ENCODE measurements around the gene PITPNM3.

PITPNM3 gene

DNA sequence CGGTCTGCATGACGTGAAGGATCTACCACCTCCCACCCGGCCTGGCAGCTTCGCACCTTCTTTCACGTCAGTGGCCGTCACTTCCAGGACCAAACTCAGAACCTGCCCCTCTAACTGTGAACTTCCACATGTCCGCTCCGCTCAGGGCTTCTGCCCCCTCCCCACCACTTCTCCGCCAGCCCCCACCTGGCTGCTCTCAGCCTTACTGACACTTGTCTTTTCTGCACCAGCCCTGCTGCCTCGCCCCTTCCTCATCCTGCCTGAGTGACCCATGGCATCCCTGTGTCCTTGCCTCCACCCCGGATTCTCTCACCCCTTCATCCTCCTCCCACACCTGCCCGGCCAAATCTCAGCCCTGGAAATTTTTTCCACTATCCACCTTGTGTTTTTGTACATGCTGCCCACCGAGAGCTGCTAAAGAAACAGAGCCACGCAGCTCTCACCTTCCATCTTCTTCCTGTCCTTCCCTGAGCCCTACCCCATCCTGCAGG lies 97.8 kb downstream of the PITPNM3 start:
- DNase-seq, result no peak

GRCh38 chr17:6457688-6458459 lies 98.5 kb downstream of the PITPNM3 start:
- DNase-seq, result no peak

DNA sequence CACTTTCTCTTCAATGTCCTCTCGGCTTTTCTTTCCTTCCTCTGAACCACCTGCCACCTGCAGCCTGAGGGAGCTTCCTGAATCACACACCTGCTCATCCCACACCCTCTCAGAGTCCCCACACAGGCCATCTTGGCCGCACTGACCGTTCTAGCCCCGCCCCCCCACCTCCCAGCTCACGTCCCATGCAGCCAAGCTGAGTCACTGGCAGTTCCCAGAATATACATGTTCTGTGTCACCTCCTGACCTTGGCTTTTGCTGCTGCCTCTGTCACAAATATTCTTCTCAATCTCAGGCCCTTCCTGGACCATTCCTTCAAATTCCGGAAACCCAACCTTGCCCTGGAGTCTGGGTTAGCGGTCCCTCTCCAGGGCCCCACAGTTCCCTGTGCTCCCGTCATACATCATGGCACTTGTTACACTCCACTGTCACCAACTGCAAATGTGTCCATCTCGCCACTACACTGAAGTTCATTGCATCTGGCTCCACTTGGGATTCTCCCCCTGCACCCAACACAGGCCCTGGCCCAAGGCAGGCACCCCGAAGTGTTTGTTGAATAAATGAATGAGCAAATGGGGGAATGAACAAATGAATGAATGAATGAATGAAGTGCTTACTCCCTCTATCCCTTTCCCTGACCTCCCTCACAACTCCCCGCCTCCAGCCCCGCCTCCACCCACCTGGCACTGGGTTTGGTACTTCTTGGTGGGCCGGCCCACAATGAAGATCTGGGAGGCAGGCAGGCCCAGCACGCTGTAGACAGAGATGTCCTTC lies 99.3 kb downstream of the PITPNM3 start:
- no peak for DNase-seq

DNA sequence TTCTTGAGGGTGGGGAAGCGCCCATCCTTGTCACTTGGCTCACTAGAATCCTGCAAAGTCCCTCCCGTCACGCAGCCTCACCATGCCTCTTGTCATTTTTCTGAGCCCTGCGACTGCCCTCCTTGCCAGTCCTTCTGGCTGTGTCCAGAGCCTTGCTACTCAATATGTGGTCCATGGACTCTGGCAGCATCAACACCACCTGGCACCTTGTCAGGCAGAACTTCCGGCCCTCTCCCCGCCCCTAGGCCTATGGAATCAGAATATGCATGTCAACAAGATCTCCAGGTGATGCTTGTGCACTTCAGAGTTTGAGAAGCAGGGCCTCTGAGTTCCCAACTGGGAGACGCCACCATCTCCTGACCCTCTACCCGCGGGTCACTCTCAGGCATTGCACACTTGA lies 100.0 kb downstream of the PITPNM3 start:
- no peak for DNase-seq

GRCh38 chr17:6455321-6455705 lies 101.0 kb downstream of the PITPNM3 start:
- no peak for DNase-seq

- no peak for DNase-seq
Measured at GRCh38 chr17:6454495-6455320, 101.6 kb downstream of the PITPNM3 start.

GRCh38 chr17:6453279-6454024 lies 102.9 kb downstream of the PITPNM3 start:
- no peak for DNase-seq

DNA sequence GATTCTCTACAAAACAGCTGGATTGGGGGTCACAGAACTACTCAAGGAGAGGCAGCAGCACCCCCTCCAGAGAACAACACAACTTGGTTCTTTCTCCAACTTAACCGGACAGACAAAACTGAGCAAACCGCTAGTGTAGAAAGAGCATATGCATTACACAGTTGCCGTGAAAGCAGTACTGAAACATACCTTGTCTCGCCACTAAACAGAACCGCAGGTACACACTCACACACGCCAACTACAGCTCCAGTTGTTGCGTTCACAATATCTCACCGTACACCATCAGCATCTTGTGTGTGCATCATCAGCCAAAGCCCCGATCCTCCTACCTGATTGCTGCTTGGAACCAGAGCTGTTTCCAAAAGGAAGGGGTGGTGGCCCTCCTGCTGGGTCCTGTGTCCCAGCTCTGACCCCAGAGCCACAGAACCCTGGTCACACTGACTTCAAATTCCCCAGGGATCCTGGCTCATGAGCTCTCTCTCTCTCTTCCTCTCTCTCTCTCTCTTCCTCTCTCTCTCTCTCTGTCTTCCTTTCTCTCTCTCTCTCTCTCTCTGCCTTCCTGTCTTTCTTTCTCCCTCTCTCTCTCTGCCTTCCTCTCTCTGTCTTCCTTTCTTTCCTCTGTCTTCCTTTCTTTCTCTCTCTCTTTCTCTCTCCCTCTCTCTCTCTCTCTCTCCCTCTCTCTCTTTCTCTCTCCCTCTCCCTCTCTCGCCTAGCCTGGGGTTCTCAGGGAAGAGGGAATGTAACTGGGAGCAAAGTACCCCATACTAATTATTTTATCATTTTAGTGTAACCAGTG lies 103.7 kb downstream of the PITPNM3 start:
- no peak for DNase-seq

GRCh38 chr17:6450926-6451832 lies 105.2 kb downstream of the PITPNM3 start:
- no peak for DNase-seq

GRCh38 chr17:6449307-6449706 lies 107.0 kb downstream of the PITPNM3 start:
- DNase-seq, result no peak

DNA sequence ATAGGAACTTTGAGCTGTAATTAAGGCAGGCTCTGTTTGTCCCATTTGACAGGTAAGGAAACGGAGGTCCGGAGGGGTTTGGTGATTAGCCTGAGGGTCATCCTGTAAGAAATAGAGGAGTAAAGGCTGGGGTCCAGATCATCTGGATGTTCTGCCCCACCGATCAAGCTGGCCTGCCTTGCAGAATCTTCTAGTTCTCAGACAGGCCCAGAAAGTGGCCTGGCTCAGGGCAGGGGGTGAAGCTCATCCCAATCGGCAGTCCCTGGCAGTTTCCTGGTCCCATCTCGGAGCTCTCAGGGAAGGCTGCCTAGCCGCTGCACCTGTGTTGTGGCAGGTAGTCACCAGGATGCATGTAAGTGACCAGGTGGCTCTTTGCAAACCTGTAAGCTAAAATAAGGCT lies 107.9 kb downstream of the PITPNM3 start:
- DNase-seq, result no peak

- no peak for DNase-seq
Measured at GRCh38 chr17:6446516-6447100, 109.7 kb downstream of the PITPNM3 start.

- DNase-seq, result no peak
Measured at GRCh38 chr17:6444571-6445335, 111.6 kb downstream of the PITPNM3 start.

DNA sequence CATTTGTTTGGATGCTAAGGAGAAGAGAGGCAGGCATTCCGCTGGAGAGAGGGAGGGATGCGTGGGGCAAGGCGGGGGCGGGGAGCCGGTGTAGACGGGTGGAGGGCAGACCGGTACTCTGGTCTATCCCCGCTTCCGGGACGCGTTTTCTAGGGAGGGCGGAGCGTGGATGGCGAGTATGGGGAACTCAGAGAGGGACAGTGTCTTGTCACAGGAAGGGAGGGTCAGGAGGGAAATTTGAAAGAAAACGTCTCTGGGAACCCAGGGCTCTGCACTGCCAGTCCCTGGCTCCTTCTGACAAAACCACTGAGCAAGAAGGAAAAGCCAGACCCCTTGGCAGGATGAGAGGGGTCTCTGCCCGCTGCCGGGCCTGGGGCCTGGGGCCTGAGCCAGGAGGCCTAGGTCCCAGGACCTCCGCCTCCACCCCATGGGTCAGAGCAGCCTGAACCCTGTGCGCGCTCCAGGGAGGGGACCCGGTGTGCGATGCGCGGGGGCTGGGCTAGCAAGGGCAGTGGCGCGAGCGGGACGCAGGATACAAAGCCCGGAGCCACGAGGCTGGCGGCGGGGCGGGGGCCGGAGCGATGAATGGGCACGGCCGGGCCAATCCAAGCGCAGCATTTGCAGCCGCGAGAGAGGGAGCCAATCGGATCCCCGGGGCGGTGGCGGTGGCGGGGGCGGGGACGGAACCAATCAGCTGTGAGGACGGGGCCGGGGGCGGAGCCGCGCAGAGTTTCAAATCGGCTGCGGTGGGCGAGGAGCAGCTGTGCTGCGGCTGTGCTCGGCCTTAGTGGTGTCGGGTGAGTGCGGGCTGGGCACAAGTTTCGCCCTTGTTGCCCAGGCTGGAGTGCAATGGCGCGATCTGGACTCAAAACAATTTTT lies 112.4 kb downstream of the PITPNM3 start, which contains the start of gene PIMREG:
PIMREG (plus strand) TSS at position 764 of the 879 bp plus-strand sequence. CDS start 656 bp downstream, outside the sequence.
- peak; percentile 88 for DNase-seq

DNA sequence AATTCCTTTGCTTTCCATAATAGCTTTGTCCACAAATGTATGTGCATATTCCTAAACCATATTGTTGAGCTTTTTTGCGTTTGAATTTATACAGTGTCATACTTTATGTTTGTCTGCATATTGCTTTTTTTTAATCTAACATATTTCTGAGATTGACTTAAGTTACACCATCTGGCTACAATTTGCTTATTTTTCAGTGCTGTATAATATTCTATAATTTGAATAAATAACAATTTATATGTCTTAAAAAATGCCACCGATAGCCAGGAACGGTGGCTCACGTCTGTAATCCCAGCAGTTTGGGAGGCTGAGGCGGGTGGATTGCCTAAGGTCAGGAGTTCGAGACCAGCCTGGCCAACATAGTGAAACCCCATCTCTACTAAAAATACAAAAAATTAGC lies 113.6 kb downstream of the PITPNM3 start:
- no peak for DNase-seq

GRCh38 chr17:6439951-6440350 lies 116.4 kb downstream of the PITPNM3 start:
- peak; percentile 25 for DNase-seq

DNA sequence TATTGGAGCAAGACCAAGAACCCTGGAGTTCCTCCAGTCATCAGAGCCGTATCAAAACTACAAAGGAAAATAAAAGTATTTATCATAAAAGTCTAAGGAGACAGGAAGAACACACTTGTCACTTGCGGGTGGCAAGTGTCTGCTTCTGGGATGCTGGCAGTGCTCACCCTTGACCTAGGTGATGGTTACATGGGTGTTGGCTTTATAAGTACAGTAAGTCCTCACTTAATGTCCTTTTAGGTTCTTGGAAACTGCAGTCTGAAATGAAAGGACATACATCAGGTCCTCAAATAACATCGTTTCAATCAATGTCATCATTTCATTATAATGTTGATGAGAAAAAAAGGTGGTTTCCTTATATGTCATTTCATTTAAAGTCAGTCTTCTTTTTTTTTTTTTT lies 118.4 kb downstream of the PITPNM3 start:
- no peak for DNase-seq

DNA sequence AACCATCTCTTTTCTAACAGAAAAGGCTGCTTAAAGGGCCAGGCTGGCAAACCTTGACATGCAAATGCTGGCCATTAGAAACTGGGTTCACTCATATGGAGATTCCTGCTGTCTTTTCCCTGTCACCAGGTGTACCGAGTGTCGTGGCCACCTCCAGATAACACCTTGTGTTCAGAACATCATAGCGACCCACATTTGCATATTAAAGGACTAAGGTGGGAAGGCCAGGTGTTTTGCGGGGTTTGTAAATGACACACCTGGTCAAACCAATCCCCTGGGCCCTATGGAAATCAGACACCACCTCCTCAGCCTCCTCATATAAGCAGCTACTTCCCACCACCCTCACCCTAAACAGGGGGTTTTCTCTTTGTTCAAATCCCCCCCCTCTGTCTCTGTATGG lies 118.9 kb downstream of the PITPNM3 start:
- no peak for DNase-seq

Measured in NCI-H2227 treated with DMSO at 0.1 percent for 48 hours (cell line).